ENCODE data around the gene TNFRSF12A. TPM values are rescaled to one million over a fixed set of nuclear protein-coding genes. Genes with fewer than 3 reads are reported as not detected.

The TNFRSF12A gene
- total RNA-seq, 1 experiment from 2014 or later, result 156 TPM

- peak overlapping the region; percentile 94 to 95 for H3K4me3 ChIP-seq (ENCODE audit: low read depth in 2 of 2, low read length in 2 of 2)
- H3K4me1 ChIP-seq (ENCODE audit: control insufficient read depth, insufficient read depth, low read length), result peaks cover 16% of the 10 kb centered on the region
- in situ Hi-C loops (cut with HindIII; ENCODE audit: low pct_unique_long_range_greater_than_20kb, low sequenced_read_pairs), result no loop called here
- H3K27ac ChIP-seq (ENCODE audit: low read length), result peak overlapping the region; percentile 99
- H3K9me3 ChIP-seq (ENCODE audit: control insufficient read depth, insufficient read depth, low read depth, low read length), result no peaks in the 10 kb centered on the region
- no peaks in the 10 kb centered on the region for H3K27me3 ChIP-seq (ENCODE audit: control insufficient read depth, insufficient read depth, low read length)
- peak; percentile 84 for DNase-seq (ENCODE audit: low read depth, low spot score)
- CTCF ChIA-PET, result interaction anchor here (0.7 to 1.2 kb wide), 2 partner anchors 9 to 26 kb away, joined by 4 to 5 read pairs; no protein-coding TSS in a partner anchor
- H3K36me3 ChIP-seq (ENCODE audit: control insufficient read depth, insufficient read depth, low read length), result peaks cover 9% of the 10 kb centered on the region
- POLR2A ChIA-PET, result interaction anchor here (0.6 kb wide), 1 partner anchor 84 kb away, joined by 5 read pairs; no protein-coding TSS in a partner anchor
- ATAC-seq, result peak; percentile 36
- no TSS peak for BruUV-seq (replicated peaks)
- intact Hi-C loops (cut with micrococcal nuclease; ENCODE audit: unreplicated experiment), result no loop called here
- TF ChIP-seq TCF7L2 (IDR thresholded peaks at IDR 0.05; ENCODE audit: low read depth, low read length) (no peak), POLR2AphosphoS5 (IDR thresholded peaks at IDR 0.05; ENCODE audit: low read depth, low read length) (peak; percentile 18)
Observed at GRCh38 chr16:3022208-3022683, 2.1 kb downstream of the TNFRSF12A start.

GRCh38 chr16:3022684-3023414, 2.7 kb downstream of the TNFRSF12A start:
- in situ Hi-C loops (cut with HindIII; ENCODE audit: low pct_unique_long_range_greater_than_20kb, low sequenced_read_pairs) (no loop called here), intact Hi-C loops (cut with micrococcal nuclease; ENCODE audit: unreplicated experiment) (no loop called here)
- ChIA-PET CTCF (interaction anchor here (0.7 to 1.2 kb wide), 4 partner anchors 9 to 25 kb away, joined by 3 to 5 read pairs (median 4); no protein-coding TSS in a partner anchor), POLR2A (interaction anchor here (0.6 kb wide), 5 partner anchors 11 to 1144 kb away, joined by 3 to 8 read pairs (median 4); no protein-coding TSS in a partner anchor)
- peaks cover 9% of the 10 kb centered on the region for H3K36me3 ChIP-seq (ENCODE audit: control insufficient read depth, insufficient read depth, low read length)
- TF ChIP-seq REST (IDR thresholded peaks at IDR 0.05; ENCODE audit: insufficient read depth in 1 of 2, low read depth in 2 of 2, low read length in 1 of 2), result no peak
- TF ChIP-seq POLR2AphosphoS5 (IDR thresholded peaks at IDR 0.05; ENCODE audit: low read depth, low read length), result no peak; the same call in 1 of the 2 replicates
- TF ChIP-seq CTCF (IDR thresholded peaks at IDR 0.05), result no peak
- no peaks in the 10 kb centered on the region for H3K27me3 ChIP-seq (ENCODE audit: control insufficient read depth, insufficient read depth, low read length)
- no peak for DNase-seq (ENCODE audit: low read depth, low spot score)
- ATAC-seq, result peak; percentile 8
- peak overlapping the region; percentile 99 for H3K27ac ChIP-seq (ENCODE audit: low read length)
- H3K4me1 ChIP-seq (ENCODE audit: control insufficient read depth, insufficient read depth, low read length), result peaks cover 16% of the 10 kb centered on the region
- TSS peak; percentile 96 for BruUV-seq (replicated peaks)
- H3K9me3 ChIP-seq (ENCODE audit: control insufficient read depth, insufficient read depth, low read depth, low read length), result no peaks in the 10 kb centered on the region
- H3K4me3 ChIP-seq (ENCODE audit: low read depth in 2 of 2, low read length in 2 of 2), result peak overlapping the region; percentile 94 to 95

GRCh38 chr16:3023415-3023668, 3.2 kb downstream of the TNFRSF12A start:
- H3K4me3 ChIP-seq (ENCODE audit: low read depth in 2 of 2, low read length in 2 of 2), result peak overlapping the region; percentile 94 to 95
- BruUV-seq (replicated peaks), result no TSS peak
- intact Hi-C loops (cut with micrococcal nuclease; ENCODE audit: unreplicated experiment) (no loop called here), in situ Hi-C loops (cut with HindIII; ENCODE audit: low pct_unique_long_range_greater_than_20kb, low sequenced_read_pairs) (no loop called here)
- H3K9me3 ChIP-seq (ENCODE audit: control insufficient read depth, insufficient read depth, low read depth, low read length), result no peaks in the 10 kb centered on the region
- ATAC-seq (peak; percentile 46), DNase-seq (ENCODE audit: low read depth, low spot score) (peak; percentile 87)
- H3K27me3 ChIP-seq (ENCODE audit: control insufficient read depth, insufficient read depth, low read length), result no peaks in the 10 kb centered on the region
- ChIA-PET CTCF (interaction anchor here (0.7 to 1.2 kb wide), 3 partner anchors 8 to 20 kb away, joined by 3 to 5 read pairs (median 4); no protein-coding TSS in a partner anchor), POLR2A (interaction anchor here (0.6 kb wide), 2 partner anchors 32 to 1144 kb away, joined by 3 read pairs; no protein-coding TSS in a partner anchor)
- peaks cover 16% of the 10 kb centered on the region for H3K4me1 ChIP-seq (ENCODE audit: control insufficient read depth, insufficient read depth, low read length)
- peaks cover 9% of the 10 kb centered on the region for H3K36me3 ChIP-seq (ENCODE audit: control insufficient read depth, insufficient read depth, low read length)
- no peak for TF ChIP-seq REST (IDR thresholded peaks at IDR 0.05; ENCODE audit: insufficient read depth in 1 of 2, low read depth in 2 of 2, low read length in 1 of 2)
- TF ChIP-seq SIN3A (IDR thresholded peaks at IDR 0.05; ENCODE audit: borderline replicate concordance, insufficient read depth, low read depth, low read length), result peak; percentile 60; the same call in 1 of the 2 replicates
- TF ChIP-seq CTCF (IDR thresholded peaks at IDR 0.05), result no peak
- TF ChIP-seq POLR2AphosphoS5 (IDR thresholded peaks at IDR 0.05; ENCODE audit: low read depth, low read length), result peak; percentile 89
- no peak for TF ChIP-seq TCF7L2 (IDR thresholded peaks at IDR 0.05; ENCODE audit: low read depth, low read length)
- H3K27ac ChIP-seq (ENCODE audit: low read length), result peak overlapping the region; percentile 99
